NCI-H1436 treated with DMSO at 0.1 percent for 48 hours (cell line): ENCODE measurements around the gene MAPT.
"Not testable (repeated sequence)": the region's sequence is repeated elsewhere in the genome, so short reads cannot be mapped to it uniquely, and the experiment has no call there.

Experiments
- DNase-seq: peaks from one replicate; lab custom pipeline; 2025; lab: John Stamatoyannopoulos, UW

Gene MAPT

GRCh38 chr17:45900723-45901415 lies 6.5 kb downstream of the MAPT start:
- no peak for DNase-seq

GRCh38 chr17:45902892-45903346 lies 8.6 kb downstream of the MAPT start:
- DNase-seq = no peak

- no peak for DNase-seq
These were observed 10.5 kb downstream of the MAPT start for GRCh38 chr17:45904866-45905265.

GRCh38 chr17:45905814-45906213 lies 11.5 kb downstream of the MAPT start:
- DNase-seq = no peak

GRCh38 chr17:45906237-45906636 lies 11.9 kb downstream of the MAPT start:
- peak; percentile 70 for DNase-seq

GRCh38 chr17:45906927-45907622 lies 12.7 kb downstream of the MAPT start:
- no peak for DNase-seq

GRCh38 chr17:45907750-45908395 lies 13.5 kb downstream of the MAPT start:
- no peak for DNase-seq

- no peak for DNase-seq
These were observed 14.1 kb downstream of the MAPT start for GRCh38 chr17:45908460-45908859.

- no peak for DNase-seq
These were observed 14.6 kb downstream of the MAPT start for GRCh38 chr17:45908935-45909334.

- DNase-seq = no peak
These were observed 16.3 kb downstream of the MAPT start for GRCh38 chr17:45910667-45911066.

GRCh38 chr17:45912319-45912718 lies 18.0 kb downstream of the MAPT start:
- no peak for DNase-seq

- DNase-seq = not testable (repeated sequence)
These were observed 18.7 kb downstream of the MAPT start for GRCh38 chr17:45913030-45913429.

- DNase-seq = no peak
These were observed 19.8 kb downstream of the MAPT start for GRCh38 chr17:45914047-45914717.

GRCh38 chr17:45915263-45915662 lies 20.9 kb downstream of the MAPT start:
- no peak for DNase-seq

GRCh38 chr17:45917081-45917480 lies 22.7 kb downstream of the MAPT start:
- no peak for DNase-seq

GRCh38 chr17:45918241-45918745 lies 23.9 kb downstream of the MAPT start:
- no peak for DNase-seq

- no peak for DNase-seq
These were observed 24.8 kb downstream of the MAPT start for GRCh38 chr17:45919136-45919535.

GRCh38 chr17:45920083-45920482 lies 25.7 kb downstream of the MAPT start:
- no peak for DNase-seq

- DNase-seq = no peak
These were observed 29.3 kb downstream of the MAPT start for GRCh38 chr17:45923511-45924268.

- no peak for DNase-seq
These were observed 30.0 kb downstream of the MAPT start for GRCh38 chr17:45924332-45924820.

GRCh38 chr17:45925311-45925710 lies 31.0 kb downstream of the MAPT start:
- no peak for DNase-seq
